GM19239 (cell line): ENCODE data around the gene ABCC2.
"Not testable (repeated sequence)": the region's sequence is repeated elsewhere in the genome, so short reads cannot be mapped to it uniquely, and the experiment has no call there.

Experiments used
- DNase-seq: peaks from one replicate; pipeline ENCODE4 v3.0.0; 2011; ENCODE audit warnings: low spot score; ENCODE audit not compliant: insufficient read length
- FAIRE-seq: peaks from 2 replicates; lab custom pipeline; 2011; peaks lifted over from hg19 to GRCh38; lab: Jason Lieb, UNC

The ABCC2 gene

DNA sequence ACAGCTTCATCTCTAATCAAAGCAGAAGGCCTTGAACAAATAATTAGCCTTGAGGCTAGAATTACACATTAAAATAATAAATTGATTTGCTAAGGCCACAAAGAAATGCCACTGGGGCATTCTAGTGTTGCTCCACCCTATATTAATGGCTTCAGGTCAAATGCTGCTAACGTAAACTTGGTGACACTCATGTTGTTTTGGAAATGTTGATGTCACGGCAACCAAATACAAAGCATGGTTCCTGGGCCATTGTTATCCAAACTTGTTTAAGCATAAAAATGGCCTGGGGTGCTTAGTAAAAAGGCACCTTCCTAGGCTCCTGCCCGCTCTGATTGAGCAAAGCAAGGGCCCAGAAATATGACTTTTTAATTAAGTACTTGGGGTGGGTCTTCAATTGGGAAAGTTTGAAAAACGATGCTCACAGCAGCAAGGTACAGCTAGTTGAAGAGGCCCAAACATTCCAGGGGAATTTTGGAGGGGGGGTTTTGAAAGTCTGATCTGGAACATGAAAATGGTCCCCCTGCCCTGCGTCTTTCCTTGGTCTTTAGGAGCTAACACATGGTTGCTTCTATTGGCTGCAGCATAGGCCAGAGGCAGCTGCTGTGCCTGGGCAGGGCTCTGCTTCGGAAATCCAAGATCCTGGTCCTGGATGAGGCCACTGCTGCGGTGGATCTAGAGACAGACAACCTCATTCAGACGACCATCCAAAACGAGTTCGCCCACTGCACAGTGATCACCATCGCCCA lies 67.8 kb downstream of the ABCC2 start:
- FAIRE-seq: no peak
- no peak for DNase-seq

DNA sequence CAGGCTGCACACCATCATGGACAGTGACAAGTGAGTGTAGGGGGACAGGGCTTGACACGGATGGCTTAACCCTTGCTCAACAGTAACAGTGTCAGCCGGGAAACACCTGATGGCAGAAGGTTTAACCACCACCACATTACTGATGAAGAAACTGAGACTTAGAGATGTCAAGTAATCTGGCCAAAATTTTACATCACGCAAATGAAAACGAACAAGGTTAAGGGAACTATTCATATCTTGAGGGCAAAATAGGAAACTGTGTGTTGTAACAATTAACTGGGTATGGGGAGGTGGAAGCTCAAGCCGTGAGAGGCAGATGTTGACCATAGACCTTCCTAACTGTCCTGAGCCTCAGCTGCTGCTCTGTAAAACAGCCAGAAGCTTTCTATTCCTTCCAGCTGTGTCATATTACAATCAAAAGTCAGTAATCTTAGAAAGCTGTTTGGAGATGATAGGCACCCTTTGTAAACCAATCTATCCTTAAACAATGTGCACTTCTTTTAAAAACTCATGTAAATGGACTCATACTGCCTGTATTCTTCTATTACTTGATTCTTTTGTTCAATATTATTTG lies 68.4 kb downstream of the ABCC2 start:
- no peak for DNase-seq
- no peak for FAIRE-seq

DNA sequence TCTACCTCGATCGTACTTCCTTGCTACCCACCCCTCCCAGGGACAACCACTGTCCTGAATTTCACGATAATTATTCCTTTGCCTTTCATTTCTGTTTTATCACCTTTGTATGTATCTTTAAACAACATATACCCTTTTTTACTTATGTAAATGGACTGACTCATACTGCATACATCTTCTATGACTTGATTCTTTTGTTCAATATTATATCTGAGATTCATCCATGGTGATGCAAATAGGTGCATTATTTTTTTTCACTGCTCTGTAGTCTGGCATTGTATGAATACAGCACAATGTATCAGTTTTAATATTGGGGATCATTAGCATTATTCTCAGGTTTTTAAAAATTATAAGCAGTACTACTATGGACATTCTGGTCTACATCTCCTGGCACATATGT lies 69.4 kb downstream of the ABCC2 start:
- DNase-seq (no peak), FAIRE-seq (no peak)

DNA sequence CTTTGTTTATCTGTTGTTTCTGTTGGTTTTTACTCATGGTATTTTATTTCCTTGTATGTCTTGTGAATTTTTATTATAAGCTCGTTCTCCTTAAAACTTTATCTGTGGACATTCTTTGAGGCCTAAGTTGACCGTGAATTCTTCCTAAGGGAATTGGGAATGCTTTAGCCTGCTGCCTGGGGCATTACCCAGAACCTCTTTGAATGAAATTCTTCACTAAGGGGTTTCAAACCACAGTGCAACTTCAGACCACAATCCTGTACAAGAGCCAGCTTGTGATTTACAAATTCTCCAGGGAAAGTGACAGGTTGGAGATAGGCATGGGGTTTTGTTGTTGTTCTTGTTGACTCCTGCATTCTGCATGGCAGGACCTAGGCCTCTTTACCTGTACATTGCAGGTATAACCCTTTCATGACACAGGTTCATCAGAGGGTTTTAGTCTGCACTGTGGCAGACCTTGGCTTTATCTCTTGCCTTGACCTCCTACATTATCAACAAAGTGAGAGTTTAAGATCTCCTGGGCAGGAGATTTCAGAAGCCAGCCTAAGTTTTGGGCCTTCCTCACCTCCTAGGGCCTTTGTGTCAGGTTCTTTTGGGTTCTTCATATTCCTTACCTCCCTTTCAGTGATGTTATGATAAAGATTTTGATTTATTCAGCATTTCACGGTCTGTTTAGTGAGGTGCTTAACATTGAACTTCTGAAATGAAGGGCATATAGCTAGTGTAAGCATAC lies 70.2 kb downstream of the ABCC2 start:
- FAIRE-seq (no peak), DNase-seq (no peak)

DNA sequence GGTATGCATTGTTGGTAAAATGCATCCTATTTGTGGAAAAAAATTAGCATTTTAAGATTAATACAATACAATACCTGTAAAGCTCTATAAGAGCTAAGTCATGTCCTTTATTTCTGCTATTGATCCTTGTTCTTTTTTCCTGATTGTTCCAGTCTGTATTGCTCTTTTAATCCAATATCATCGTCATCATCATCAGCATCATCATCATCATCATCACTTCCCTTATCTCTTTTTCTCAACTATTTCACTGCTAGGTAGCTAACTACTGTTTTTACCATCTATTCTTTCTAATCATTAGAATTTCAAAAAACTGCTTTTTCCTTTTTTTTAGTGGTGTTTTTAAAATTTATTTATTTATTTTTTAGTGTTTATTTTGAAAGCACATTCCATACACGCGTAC lies 71.2 kb downstream of the ABCC2 start:
- FAIRE-seq: no peak

DNA sequence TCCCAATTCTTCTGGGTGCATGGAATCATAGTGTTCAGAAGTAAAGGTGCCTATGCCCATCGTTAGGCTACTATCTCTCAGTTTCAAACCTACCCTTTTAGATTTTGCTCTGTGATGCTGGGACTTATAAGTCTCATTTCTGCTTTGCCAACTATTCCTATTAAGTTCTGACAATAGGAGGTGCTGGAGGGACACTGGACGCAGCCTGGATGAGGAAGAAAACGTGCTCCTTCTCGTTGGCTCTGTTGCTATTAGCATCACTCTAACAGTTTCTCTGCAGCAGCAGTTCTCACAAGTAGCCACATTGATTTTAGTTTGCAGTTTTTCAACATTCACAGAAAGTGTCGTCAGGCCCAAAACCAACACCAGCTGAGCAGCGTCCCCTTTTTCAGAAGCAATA lies 72.4 kb downstream of the ABCC2 start:
- FAIRE-seq (no peak), DNase-seq (no peak)

More for the DNA sequence above, 71.2 kb downstream of the ABCC2 start:
- no peak for DNase-seq

DNA sequence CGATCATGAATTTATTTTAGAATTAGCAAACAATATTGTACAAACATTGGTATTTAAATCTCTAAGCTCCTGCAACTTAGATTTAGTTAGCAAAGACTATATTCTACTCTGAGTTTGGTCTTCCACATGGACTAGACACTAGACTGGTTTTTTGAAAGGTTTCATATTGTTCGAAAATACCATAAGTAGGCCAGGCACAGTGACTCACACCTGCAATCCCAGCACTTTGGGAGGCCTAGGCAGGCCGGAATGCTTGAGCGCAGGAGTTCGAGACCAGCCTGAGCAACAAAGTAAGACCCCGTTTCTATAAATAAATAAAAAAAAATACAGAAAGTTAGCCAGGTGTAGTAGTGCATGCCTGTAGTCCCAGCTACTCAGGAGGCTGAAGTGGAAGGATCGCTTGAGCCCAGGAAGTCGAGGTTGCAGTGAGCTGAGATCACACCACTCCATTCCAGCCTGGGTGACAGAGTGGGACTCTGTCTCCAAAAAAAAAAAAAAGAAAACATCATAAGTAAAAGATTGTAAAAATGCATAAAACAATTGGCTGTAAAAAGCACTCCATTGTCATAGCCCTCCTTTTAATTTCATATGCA lies 73.1 kb downstream of the ABCC2 start:
- DNase-seq: no peak
- no peak for FAIRE-seq

DNA sequence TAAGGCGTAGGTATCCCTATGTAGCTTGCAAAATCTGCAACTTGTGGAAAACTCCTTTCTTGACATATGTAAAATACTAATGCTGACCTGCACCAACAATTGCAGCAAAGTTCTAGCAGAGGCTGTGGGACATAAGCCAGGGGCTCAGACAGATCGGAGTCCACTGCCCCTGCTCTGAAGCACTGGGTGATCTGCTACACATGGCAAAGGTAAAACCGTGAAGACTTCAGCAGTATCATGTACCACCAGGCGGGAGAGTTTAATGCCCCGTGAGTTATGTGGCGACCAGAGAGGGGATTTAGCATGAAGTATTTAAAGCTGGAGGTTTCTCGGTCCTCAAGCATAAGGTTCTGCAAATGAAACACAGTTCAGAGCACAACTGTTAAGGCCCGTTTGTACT lies 76.4 kb downstream of the ABCC2 start:
- no peak for DNase-seq
- no peak for FAIRE-seq

DNA sequence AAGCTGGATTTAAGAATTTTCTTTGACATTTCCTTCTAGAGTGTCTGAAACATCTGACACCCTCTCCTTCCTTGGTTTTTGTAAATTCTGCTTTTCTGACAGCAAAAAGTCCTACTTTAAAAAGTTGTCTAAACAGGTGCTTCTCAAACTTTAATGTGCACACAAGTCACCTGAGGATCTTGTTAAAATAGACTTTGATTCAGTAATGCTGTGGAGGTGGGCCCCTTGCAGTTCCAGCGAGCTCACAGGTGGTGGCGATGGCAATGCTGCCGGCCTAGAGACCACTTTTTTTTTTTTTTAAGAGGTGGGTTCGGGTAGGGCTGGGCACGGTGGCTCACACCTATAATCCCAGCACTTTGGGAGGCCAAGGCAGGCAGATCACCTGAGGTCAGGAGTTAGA lies 77.1 kb downstream of the ABCC2 start:
- no peak for DNase-seq
- no peak for FAIRE-seq

DNA sequence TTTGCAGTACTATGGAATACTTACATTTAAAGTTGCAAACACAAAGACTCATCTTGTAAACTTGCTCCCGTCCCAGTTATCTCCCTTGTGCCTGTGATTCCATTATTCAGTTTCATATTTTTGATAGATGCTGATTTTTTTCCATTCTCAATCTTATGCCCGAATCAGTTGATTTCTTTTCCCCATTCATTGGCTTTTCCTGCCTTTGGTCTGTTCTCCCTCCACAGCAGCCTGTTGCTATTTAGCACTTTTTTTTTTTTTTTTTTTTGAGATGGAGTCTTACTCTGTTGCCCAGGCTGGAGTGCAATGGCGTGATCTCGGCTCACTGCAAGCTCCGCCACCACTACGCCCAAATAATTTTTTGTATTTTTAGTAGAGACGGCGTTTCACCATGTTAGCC lies 78.0 kb downstream of the ABCC2 start:
- DNase-seq: no peak
- no peak for FAIRE-seq

DNA sequence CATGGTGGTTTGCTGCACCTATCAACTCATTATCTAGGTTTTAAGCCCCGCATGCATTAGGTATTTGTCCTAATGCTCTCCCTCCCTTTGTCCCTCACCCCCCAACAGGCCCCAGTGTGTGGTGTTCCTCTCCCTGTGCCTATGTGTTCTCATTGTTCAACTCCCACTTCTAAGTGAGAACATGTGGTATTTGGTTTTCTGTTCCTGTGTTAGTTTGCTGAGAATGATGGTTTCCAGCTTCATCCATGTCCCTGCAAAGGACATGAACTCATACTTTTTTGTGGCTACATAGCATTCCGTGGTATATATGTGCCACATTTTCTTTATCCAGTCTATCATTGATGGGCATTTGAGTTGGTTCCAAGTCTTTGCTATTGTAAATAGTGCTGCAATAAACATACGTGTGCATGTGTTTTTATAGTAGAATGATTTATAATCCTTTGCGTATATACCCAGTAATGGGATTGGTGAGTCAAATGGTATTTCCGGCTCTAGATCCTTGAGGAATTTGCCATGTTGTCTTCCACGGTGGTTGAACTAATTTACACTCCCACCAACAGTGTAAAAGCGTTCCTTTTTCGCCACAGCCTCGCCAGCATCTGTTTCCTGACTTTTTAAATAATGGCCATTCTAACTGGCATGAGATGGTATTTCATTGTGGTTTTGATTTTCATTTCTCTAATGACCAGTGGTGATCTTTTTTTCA lies 81.2 kb downstream of the ABCC2 start:
- not testable (repeated sequence) for FAIRE-seq, DNase-seq

DNA sequence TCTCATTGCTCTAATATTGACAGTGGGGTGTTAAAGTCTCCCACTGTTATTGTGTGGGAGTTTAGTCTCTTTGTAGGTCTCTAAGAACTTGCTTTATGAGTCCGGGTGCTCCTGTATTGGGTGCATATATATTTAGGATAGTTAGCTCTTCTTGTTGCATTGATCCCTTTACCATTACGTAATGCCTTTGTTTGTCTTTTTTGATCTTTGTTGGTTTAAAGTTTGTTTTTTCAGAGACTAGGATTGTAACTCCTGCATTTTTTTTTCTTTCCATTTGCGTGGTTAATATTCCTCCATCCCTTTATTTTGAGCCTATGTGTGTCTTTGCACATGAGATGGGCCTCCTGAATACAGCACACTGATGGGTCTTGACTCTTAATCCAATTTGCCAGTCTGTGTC lies 84.8 kb downstream of the ABCC2 start:
- not testable (repeated sequence) for FAIRE-seq, DNase-seq

DNA sequence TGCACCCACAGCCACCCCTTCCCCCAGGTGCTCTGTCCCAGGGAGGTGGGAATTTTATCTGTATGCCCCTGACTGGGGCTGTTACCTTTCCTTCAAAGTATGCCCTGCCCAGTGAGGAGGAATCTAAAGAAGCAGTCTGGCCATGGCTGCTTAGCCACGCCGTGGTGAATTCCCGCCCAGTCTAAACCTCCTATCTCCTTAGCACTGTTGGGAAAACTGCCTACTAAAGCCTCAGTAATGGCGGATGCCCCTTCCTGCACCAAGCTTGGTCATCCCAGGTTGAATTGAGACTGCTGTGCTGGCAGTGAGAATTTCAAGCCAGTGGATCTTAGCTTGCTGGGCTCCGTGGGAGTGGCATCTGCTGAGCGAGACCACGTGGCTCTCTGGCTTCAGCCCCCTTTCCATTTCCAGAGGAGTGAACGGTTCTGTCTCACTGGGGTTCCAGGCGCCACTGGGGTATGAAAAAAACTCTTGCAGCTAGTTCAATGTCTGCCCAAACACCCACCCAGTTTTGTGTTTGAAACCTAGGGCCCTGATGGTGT lies 87.2 kb downstream of the ABCC2 start:
- FAIRE-seq (no peak), DNase-seq (no peak)

DNA sequence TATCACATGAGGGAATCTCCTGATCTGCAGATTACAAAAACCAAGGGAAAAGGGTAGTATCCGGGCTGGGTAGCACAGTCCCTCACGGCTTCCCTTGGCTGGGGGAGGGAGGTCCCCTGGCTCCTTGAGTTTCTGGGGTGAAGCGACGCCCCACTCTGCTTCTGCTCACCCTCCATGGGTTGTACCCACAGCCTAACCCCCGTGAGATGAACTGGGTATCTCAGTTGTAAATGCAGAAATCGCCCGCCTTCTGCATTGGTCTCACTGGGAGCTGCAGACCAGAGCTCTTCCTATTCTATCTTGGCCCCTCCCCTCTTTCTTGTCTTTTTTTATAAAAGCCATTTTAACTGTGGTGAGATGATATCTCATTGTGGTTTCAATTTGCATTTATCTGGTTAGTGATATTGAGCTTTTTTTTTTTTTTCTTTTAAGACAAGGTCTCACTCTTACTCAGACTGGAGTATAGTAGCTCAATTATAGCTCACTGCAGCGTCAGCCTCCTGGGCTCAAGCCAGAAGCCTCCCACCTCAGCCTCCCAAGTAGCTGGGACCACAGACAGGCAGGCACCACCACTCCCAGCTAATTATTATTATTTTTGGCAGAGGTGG lies 87.8 kb downstream of the ABCC2 start:
- DNase-seq (no peak), FAIRE-seq (no peak)

DNA sequence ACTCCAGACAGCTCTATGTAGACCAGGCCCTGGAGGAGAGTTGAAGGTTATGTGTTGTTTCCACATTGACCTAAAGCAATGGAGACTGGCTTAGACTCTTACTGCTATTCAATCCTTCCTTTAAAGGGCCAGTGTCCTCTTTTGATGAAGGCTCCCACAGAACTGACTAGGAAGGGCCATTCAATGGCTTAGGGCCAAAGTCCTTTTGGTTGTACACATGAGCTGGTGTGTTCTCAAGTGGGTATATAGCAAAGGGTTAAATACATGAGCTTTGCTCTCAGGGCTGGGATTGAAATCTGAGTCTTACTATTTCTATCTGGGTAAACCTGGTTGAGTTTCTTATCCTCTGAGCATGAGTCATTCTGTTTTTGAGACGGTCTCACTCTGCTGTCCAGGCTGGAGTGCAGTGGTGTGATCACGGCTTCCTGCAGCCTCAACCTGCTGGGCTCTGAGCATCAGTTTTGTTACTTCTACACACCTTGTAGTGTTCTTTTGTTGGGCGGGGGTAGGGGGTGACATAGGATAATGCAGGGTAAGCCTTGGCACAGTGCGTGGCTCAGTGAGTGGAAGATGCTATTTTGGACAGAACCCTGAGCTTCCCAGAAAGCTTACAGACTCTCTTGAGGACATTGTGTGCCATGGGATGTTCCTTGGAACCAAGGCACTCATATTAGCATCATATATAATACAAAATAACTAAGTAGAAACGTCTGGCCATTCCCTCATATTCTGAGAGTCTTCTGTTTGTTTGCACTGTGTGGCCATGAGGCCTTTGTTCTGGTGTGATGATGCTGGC lies 90.1 kb downstream of the ABCC2 start:
- DNase-seq (no peak), FAIRE-seq (no peak)

DNA sequence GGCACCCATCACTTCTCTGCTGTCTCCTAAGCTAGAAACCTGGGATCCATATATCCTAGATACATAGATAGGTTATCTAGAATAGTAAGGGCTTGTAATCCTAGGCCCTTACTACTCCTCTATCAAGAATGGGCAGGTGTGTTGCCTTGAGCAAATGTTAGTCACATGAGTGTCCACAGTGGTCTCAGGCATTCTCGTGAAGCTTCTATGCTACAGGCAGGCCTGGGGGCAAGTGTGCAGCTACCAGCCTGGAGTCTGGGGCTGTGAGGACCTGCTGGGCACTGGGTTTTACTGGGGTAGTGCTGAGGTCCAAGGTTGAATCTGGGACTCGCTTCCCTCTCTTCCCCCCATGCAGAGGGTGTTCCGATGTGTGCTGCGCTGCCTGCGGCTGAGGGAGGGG lies 91.4 kb downstream of the ABCC2 start:
- FAIRE-seq (no peak), DNase-seq (no peak)

DNA sequence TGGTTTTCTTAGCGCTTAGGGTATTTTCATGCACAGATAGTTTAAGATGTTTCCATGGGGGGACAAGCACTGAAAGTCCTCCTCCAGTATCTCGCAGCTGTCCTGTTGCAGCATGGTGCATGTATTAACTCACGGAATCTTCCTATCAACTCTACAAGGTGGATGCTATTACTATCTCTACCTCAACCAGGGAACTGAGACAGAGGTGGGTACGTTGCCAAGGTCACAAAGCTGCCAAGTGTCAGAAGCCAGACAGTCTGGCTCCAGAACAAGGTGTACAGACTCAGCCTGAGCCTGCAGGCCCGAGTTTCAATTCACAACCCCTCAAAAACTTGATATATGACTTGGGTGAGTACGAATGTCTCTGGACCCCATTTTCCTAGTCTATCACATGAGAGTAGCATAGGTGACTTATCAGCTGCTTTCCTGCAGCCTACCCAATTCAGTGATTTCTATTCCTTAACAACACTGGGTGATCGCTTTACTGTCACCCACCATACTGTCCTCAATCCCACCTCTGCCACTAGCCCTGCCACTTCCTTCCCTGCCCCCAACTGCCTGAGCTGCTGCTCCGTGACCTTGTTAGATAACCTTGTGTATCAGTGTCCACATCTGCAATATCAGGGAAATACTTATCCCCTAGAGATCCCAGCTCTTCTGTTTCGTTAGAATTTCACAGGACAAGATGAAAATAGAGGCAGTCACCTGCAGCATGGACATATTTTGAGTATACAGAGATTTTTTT lies 92.1 kb downstream of the ABCC2 start:
- no peak for FAIRE-seq
- DNase-seq: no peak

DNA sequence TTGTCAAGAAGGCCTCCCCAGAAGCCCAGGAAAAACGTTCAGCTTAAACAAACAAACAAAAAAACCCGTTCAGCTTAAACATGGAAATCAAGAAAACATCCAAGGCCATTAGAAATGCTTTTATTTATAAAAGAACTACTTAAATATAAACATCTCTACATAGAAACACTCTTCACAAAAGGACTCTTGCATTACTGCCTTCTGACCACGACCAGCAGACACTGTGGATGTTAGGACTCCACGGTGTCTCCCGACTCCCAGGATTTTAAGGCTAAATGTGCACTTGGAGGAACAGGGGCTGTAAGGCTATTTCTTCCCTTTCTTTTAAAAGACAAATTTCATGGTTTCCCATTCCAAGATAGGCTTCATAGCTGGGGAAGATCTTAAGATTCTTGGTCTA lies 93.0 kb downstream of the ABCC2 start:
- no peak for FAIRE-seq

More for the DNA sequence above, 93.0 kb downstream of the ABCC2 start:
- no peak for DNase-seq
